Naive thymus-derived CD4-positive, alpha-beta T cell (primary cell): ENCODE measurements around the gene POTEM. TPM values are rescaled to one million over a fixed set of nuclear protein-coding genes. Genes with fewer than 3 reads are reported as not detected.
"Not testable (repeated sequence)": the region's sequence is repeated elsewhere in the genome, so short reads cannot be mapped to it uniquely, and the experiment has no call there.

Experiments used
- ATAC-seq: fragments of 150-1000 bp; cut with Tn5 transposase; 2 replicates; pipeline ENCODE4 v1.10.0; 2021; ENCODE audit warnings: mild to moderate bottlenecking, moderate library complexity
- CTCF ChIA-PET: fragments of 350-600 bp; sonication (Branson Sonifier 250); formaldehyde crosslinking; loops from one replicate; lab custom pipeline; 2021; ENCODE audit warnings: antibody characterized with exemption; lab: Charles Lee
- POLR2A ChIA-PET: fragments of 350-600 bp; sonication (Branson Sonifier 250); formaldehyde crosslinking; loops from one replicate; lab custom pipeline; 2021; ENCODE audit warnings: antibody characterized with exemption, inconsistent platforms; lab: Charles Lee
- DNase-seq, 9 donors: peaks; one replicate each; pipeline versions ENCODE4 v3.0.0 to v3.0.0-alpha.2; 2020 to 2022; ENCODE audit warnings: mixed read lengths in 1 of 9
- H3K27ac ChIP-seq: one replicate; pipeline ENCODE4 v1.7.0; 2013; ENCODE audit warnings: mild to moderate bottlenecking, low read depth, low read length, moderate library complexity
- H3K27me3 ChIP-seq, 2 donors: one replicate each; pipeline ENCODE4 v1.7.0; 2013; ENCODE audit warnings: low read length in 2 of 2, mild to moderate bottlenecking in 2 of 2, moderate library complexity in 2 of 2; ENCODE audit not compliant: control insufficient read depth in 2 of 2, insufficient read depth in 2 of 2
- H3K36me3 ChIP-seq, 3 experiments: 1 replicate in 2 of 3; 2 replicates in 1 of 3; pipeline ENCODE4 v1.7.0; 2013; ENCODE audit warnings: low read length in 3 of 3, mild to moderate bottlenecking in 3 of 3, moderate library complexity in 1 of 3; ENCODE audit not compliant: insufficient read depth in 3 of 3, control insufficient read depth in 2 of 3
- H3K4me1 ChIP-seq, 2 donors: one replicate each; pipeline ENCODE4 v1.7.0; 2013; ENCODE audit warnings: low read length in 2 of 2, mild to moderate bottlenecking in 2 of 2, moderate library complexity in 1 of 2; ENCODE audit not compliant: control insufficient read depth in 2 of 2, insufficient read depth in 2 of 2
- H3K4me3 ChIP-seq: 2 replicates; pipeline ENCODE4 v1.7.0; 2013; ENCODE audit warnings: mild to moderate bottlenecking, low read length
- H3K9me3 ChIP-seq, 3 experiments: 1 replicate in 2 of 3; 2 replicates in 1 of 3; pipeline ENCODE4 v1.7.0; 2013; ENCODE audit warnings: low read length in 3 of 3; ENCODE audit not compliant: control insufficient read depth in 2 of 3
- H3K27ac Mint-ChIP-seq, 9 donors: one replicate each; pipeline ENCODE4 v1.8.0; 2020 to 2022; ENCODE audit warnings: mixed read lengths in 9 of 9, mild to moderate bottlenecking in 8 of 9, moderate library complexity in 5 of 9, inconsistent platforms in 2 of 9
- H3K27me3 Mint-ChIP-seq, 5 donors: one replicate each; pipeline ENCODE4 v1.8.0; 2021 to 2022; ENCODE audit warnings: mixed read lengths in 5 of 5, mild to moderate bottlenecking in 1 of 5
- H3K36me3 Mint-ChIP-seq, 5 donors: one replicate each; pipeline ENCODE4 v1.8.0; 2020 to 2022; ENCODE audit warnings: mixed read lengths in 5 of 5, mild to moderate bottlenecking in 3 of 5, inconsistent platforms in 1 of 5
- H3K4me1 Mint-ChIP-seq, 7 donors: one replicate each; pipeline ENCODE4 v1.8.0; 2020 to 2022; ENCODE audit warnings: mixed read lengths in 7 of 7, mild to moderate bottlenecking in 3 of 7, inconsistent platforms in 1 of 7
- H3K4me3 Mint-ChIP-seq, 10 donors: one replicate each; pipeline ENCODE4 v1.8.0; 2020 to 2022; ENCODE audit warnings: mild to moderate bottlenecking in 10 of 10, mixed read lengths in 10 of 10, moderate library complexity in 6 of 10, inconsistent platforms in 2 of 10
- H3K9me3 Mint-ChIP-seq, 11 donors: one replicate each; pipeline ENCODE4 v1.8.0; 2020 to 2022; ENCODE audit warnings: mixed read lengths in 11 of 11, mild to moderate bottlenecking in 4 of 11, inconsistent platforms in 1 of 11, moderate library complexity in 1 of 11
- intact Hi-C, 2 donors: fragments of 100-400 bp; cut with micrococcal nuclease; formaldehyde crosslinking; loops; one replicate each; pipeline ENCODE4 v1.15.1; 2023
- polyA plus RNA-seq, 2 donors: library from polyadenylated mRNA; unstranded; fragments of 300-500 nt; fragmentation: Illumina TruSeq; gene quantifications; one replicate each; pipeline ENCODE4 v1.2.3, GENCODE V29; 2021
- total RNA-seq, 6 experiments: library from RNA in 5 of 6; stranded (reverse) in 5 of 6; gene quantifications; 1 replicate in 5 of 6; 2 replicates in 1 of 6; pipeline ENCODE4 v1.2.3 and lab custom pipeline; 2021 to 2026

Gene POTEM
- total RNA-seq: not detected
- not detected for polyA plus RNA-seq
- not detected for total RNA-seq (lab: John Stamatoyannopoulos, UW)

DNA sequence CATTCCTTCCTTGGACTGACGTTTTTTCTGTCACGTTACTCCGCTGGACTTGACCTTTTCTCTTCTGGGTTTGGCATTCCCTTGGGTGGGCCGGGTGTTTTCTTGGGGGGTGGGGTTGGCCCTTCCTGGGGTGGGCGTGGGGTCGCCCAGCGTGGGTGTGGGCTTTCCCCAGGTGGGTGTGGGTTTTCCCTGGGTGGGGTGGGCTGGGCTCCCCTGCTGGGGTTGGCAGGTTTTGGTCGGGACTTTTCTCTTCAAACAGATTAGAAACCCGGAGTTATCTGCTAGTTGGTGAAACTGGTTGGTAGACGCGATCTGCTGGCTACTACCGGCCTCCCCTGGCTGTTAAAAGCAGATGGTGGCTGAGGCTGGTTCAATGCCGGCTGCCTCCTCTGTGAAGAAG is at the start of gene POTEM:
TSS of gene POTEM (plus strand) at position 301 of the 400 bp plus-strand sequence. CDS start at position 353, 52 bp downstream.
- H3K4me3 Mint-ChIP-seq, POLR2A ChIA-PET, H3K36me3 ChIP-seq, H3K27me3 ChIP-seq, intact Hi-C loops, H3K27me3 Mint-ChIP-seq, H3K4me1 Mint-ChIP-seq, CTCF ChIA-PET, H3K9me3 Mint-ChIP-seq, DNase-seq, ATAC-seq, H3K4me1 ChIP-seq, H3K27ac Mint-ChIP-seq, H3K36me3 Mint-ChIP-seq, H3K9me3 ChIP-seq, H3K27ac ChIP-seq, H3K4me3 ChIP-seq: not testable (repeated sequence)

DNA sequence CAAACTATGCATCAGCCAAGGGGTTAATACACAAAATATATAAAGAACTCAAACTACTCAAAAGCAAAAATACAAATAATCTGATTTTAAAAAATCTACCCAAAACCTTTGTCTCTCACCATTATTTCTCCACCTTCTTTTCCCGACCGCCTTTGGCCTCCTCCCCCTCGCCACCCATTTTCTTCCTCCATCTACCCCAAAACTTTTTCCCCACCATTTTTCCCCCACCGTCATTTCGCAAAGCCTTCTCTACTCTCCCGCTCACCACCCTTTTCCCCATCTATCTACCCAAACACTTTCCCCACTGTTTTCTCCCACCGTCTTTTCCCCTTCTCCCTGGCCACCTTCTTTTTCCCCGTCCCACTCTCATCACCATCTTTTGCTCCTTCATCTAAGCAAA is 48.9 kb upstream of the POTEM start:
- H3K4me3 ChIP-seq, H3K27ac Mint-ChIP-seq, H3K4me3 Mint-ChIP-seq, H3K4me1 ChIP-seq, H3K27me3 Mint-ChIP-seq, POLR2A ChIA-PET, H3K9me3 Mint-ChIP-seq, H3K36me3 ChIP-seq, H3K27ac ChIP-seq, intact Hi-C loops, DNase-seq, H3K9me3 ChIP-seq, H3K36me3 Mint-ChIP-seq, H3K27me3 ChIP-seq, H3K4me1 Mint-ChIP-seq, CTCF ChIA-PET, ATAC-seq: not testable (repeated sequence)

DNA sequence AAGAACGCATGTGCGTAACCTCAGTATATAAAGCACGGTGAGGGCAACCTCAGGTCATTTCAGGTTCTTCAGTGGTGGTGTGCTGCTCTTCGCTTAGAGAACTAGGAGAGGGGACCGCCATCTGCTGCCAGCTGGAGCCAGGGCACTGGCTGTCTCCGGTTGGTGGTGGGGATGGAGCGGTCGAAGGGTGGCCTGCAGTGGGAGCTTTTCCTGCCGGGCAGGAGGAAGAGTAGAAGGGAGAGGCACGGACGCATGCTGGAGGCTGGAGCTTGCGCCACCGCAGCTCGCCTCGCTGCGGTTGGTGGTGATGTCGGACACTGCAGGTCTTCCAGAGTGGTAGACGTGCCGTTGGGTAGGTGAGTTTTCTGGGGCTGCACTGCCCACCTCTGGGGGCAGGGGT is 47.2 kb upstream of the POTEM start:
- H3K27me3 Mint-ChIP-seq, intact Hi-C loops, CTCF ChIA-PET, DNase-seq, H3K4me1 ChIP-seq, H3K27ac ChIP-seq, H3K4me3 Mint-ChIP-seq, H3K4me1 Mint-ChIP-seq, H3K4me3 ChIP-seq, H3K9me3 ChIP-seq, H3K27me3 ChIP-seq, H3K36me3 Mint-ChIP-seq, ATAC-seq, H3K27ac Mint-ChIP-seq, H3K9me3 Mint-ChIP-seq, POLR2A ChIA-PET, H3K36me3 ChIP-seq: not testable (repeated sequence)

DNA sequence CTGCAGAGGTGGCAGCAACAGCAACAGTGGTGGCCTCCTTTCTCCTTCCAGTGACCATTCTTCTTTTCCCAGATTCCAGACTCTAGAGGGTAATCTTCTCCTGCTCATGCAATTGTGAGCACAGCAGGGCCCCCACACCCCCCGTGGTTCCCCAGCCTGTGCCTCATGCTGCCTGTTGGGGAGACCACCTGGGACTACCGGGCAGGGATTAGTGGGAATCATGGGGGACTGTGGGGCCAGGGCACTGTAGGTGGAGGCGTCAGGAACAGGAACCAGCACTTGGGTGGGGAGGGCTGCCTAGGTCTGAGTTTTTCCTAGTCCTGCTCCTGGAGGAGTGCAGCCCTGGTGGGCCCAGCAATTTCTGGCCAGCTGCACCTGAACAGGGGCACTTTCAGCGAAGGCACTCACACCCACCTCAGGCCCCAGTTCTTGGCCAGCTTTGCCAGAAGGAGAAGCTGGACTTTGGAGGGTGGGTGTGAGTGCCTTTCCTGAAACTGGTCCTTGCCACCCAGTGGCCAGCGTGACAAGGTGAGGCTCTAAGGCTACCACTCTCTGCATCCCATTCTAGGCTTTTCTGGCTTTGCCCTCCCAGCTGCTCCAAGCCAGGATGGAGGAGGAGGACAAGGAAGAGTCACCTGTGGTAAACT is 46.1 kb upstream of the POTEM start:
- H3K9me3 Mint-ChIP-seq, DNase-seq, H3K4me3 ChIP-seq, H3K4me3 Mint-ChIP-seq, POLR2A ChIA-PET, H3K36me3 ChIP-seq, H3K27me3 ChIP-seq, H3K27ac Mint-ChIP-seq, H3K36me3 Mint-ChIP-seq, H3K9me3 ChIP-seq, H3K27ac ChIP-seq, H3K4me1 ChIP-seq, H3K4me1 Mint-ChIP-seq, H3K27me3 Mint-ChIP-seq, intact Hi-C loops, CTCF ChIA-PET: not testable (repeated sequence)
- peak; percentile 24 for ATAC-seq

DNA sequence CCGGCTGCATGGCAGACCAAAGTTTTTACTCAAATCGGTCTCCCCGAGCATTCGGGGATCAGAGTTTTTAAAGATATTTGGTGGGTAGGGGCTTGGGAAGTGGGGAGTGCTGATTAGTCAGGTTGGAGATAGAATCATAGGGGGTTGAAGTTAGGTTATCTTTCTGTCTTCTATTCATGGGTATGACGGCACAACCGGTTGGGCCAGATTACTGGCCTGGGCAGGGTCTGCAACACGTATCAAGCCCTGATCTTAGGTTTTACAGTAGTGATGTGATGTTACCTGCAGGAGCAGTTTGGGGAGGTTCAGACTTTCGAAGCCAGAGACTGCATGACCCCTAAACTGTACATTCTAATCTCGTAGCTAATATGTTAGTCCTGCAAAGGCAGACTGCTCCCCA is 30.4 kb upstream of the POTEM start:
- H3K4me1 Mint-ChIP-seq, H3K4me1 ChIP-seq, H3K36me3 ChIP-seq, H3K4me3 Mint-ChIP-seq, H3K9me3 ChIP-seq, H3K27me3 ChIP-seq, H3K4me3 ChIP-seq, POLR2A ChIA-PET, DNase-seq, H3K27me3 Mint-ChIP-seq, H3K9me3 Mint-ChIP-seq, H3K27ac Mint-ChIP-seq, H3K36me3 Mint-ChIP-seq, intact Hi-C loops, ATAC-seq, CTCF ChIA-PET, H3K27ac ChIP-seq: not testable (repeated sequence)

DNA sequence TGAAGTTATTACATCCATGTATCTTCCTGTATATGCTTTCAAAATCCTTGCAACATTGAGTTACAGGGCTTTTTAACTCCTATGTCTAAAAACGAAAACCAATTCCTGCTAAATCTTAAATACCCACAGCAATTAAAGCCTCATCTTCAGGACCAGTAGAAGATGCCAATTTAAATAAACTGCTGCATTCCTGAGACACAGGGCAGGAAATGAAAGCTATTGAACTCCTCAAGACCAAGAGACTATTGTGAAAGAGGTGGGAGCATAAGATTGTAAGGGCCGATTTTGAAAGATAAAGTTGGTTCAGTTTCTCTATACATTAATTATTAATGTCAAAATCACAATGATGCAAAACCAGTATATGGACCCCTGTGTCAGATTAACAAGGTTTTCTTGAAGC is 28.5 kb upstream of the POTEM start:
- H3K9me3 Mint-ChIP-seq, H3K9me3 ChIP-seq, DNase-seq, H3K36me3 Mint-ChIP-seq, H3K4me3 Mint-ChIP-seq, ATAC-seq, intact Hi-C loops, H3K27me3 ChIP-seq, H3K36me3 ChIP-seq, H3K4me1 ChIP-seq, H3K4me3 ChIP-seq, H3K27me3 Mint-ChIP-seq, H3K4me1 Mint-ChIP-seq, CTCF ChIA-PET, POLR2A ChIA-PET, H3K27ac Mint-ChIP-seq, H3K27ac ChIP-seq: not testable (repeated sequence)

DNA sequence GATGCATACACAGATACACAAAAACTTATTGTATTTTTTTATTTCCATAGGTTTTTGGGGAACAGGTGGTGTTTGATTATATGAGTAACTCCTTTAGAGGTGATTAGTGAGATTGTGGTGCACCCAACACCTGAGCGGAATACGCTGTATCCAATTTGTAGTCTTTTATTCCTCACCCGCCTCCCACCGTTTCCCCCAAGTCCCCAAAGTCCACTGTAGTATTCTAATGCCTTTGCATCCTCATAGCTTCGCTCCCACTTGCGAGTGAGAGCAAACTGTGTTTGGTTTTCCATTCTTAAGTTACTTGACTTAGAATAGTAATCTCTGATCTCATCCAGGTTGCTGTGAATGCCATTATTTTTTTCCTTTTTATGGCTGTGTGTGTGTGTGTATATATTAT is 17.3 kb upstream of the POTEM start:
- not testable (repeated sequence) for ATAC-seq

More for the DNA sequence above, 17.3 kb upstream of the POTEM start:
- H3K36me3 ChIP-seq, H3K27ac Mint-ChIP-seq, H3K9me3 ChIP-seq, CTCF ChIA-PET, H3K9me3 Mint-ChIP-seq, H3K4me1 Mint-ChIP-seq, H3K27ac ChIP-seq, H3K27me3 Mint-ChIP-seq, H3K4me3 Mint-ChIP-seq, H3K36me3 Mint-ChIP-seq, H3K4me1 ChIP-seq, H3K4me3 ChIP-seq, intact Hi-C loops, H3K27me3 ChIP-seq, POLR2A ChIA-PET, DNase-seq: not testable (repeated sequence)
